Hepatocyte (in vitro differentiated cells): ENCODE data around the gene TOX2. TPM values are rescaled to one million over a fixed set of nuclear protein-coding genes. Genes with fewer than 3 reads are reported as not detected.

ENCODE experiments used
- DNase-seq: peaks from one replicate; pipeline ENCODE4 v3.0.0-alpha.2; 2016; ENCODE audit warnings: low spot score
- H2AFZ ChIP-seq: fragments of 200-600 bp; sonication (generic); 2 replicates; pipeline ENCODE4 v1.6.0; 2016; ENCODE audit warnings: antibody characterized with exemption, mild to moderate bottlenecking
- H3K27ac ChIP-seq: fragments of 200-600 bp; sonication (generic); 2 replicates; pipeline ENCODE4 v1.5.1; 2016; ENCODE audit warnings: mild to moderate bottlenecking
- H3K27me3 ChIP-seq: fragments of 200-600 bp; sonication (generic); 2 replicates; pipeline ENCODE4 v1.6.1; 2016
- H3K36me3 ChIP-seq: fragments of 200-600 bp; sonication (generic); replicated peaks from 2 replicates; pipeline ENCODE4 v1.5.1; 2016; ENCODE audit warnings: low read depth; ENCODE audit not compliant: insufficient read depth
- H3K4me1 ChIP-seq: fragments of 200-600 bp; sonication (generic); 2 replicates; pipeline ENCODE4 v1.5.1; 2016; ENCODE audit warnings: mild to moderate bottlenecking, moderate library complexity; ENCODE audit not compliant: insufficient read depth
- H3K4me2 ChIP-seq: fragments of 200-600 bp; sonication (generic); 2 replicates; pipeline ENCODE4 v1.6.0; 2016
- H3K4me3 ChIP-seq: fragments of 200-600 bp; sonication (generic); 2 replicates; pipeline ENCODE4 v1.5.1; 2016; ENCODE audit warnings: mild to moderate bottlenecking
- H3K79me2 ChIP-seq: fragments of 200-600 bp; sonication (generic); 2 replicates; pipeline ENCODE4 v1.6.0; 2017; ENCODE audit warnings: mild to moderate bottlenecking
- H3K9me2 ChIP-seq: fragments of 200-600 bp; sonication (generic); replicated peaks from 2 replicates; pipeline ENCODE4 v1.6.0; 2017; ENCODE audit warnings: mild to moderate bottlenecking; ENCODE audit not compliant: insufficient read depth
- H3K9me3 ChIP-seq: fragments of 200-600 bp; sonication (generic); 2 replicates; pipeline ENCODE4 v1.5.1; 2016; ENCODE audit warnings: low read depth, mild to moderate bottlenecking
- H4K20me1 ChIP-seq: fragments of 200-600 bp; sonication (generic); 2 replicates; pipeline ENCODE4 v1.6.0; 2016; ENCODE audit warnings: mild to moderate bottlenecking; ENCODE audit not compliant: insufficient read depth, poor library complexity, severe bottlenecking
- CTCF ChIP-seq: fragments of 200-600 bp; sonication (generic); IDR thresholded peaks from 2 replicates; pipeline ENCODE4 v1.5.1; 2016; ENCODE audit warnings: antibody characterized with exemption, mild to moderate bottlenecking; ENCODE audit not compliant: poor library complexity
- EZH2 ChIP-seq: fragments of 200-600 bp; sonication (generic); IDR thresholded peaks from 2 replicates; pipeline ENCODE4 v1.6.1; 2016; ENCODE audit warnings: antibody characterized with exemption, mild to moderate bottlenecking, borderline replicate concordance
- EZH2phosphoT487 ChIP-seq: fragments of 200-600 bp; sonication (generic); IDR thresholded peaks from one replicate; pipeline ENCODE4 v1.6.1; 2018; ENCODE audit warnings: antibody characterized with exemption, mild to moderate bottlenecking, low read depth, moderate library complexity; ENCODE audit not compliant: unreplicated experiment, severe bottlenecking
- WGBS: methylation state at CpG from one replicate; pipeline ENCODE4 v1.1.6; 2016; ENCODE audit warnings: low lambda C conversion rate; ENCODE audit errors: missing lambda C conversion rate; 5-methylcytosine and 5-hydroxymethylcytosine counted together
- polyA plus RNA-seq: library from polyadenylated mRNA; unstranded; fragments of >200 nt; fragmentation: Nextera tagmentation; extraction: Ambion mirVana; gene quantifications from 2 replicates; pipeline ENCODE4 v1.2.1, GENCODE V29; 2016
- total RNA-seq: library from RNA; depleted of rRNA; stranded (reverse); fragments of >200 nt; gene quantifications from 2 replicates; pipeline ENCODE4 v1.2.3, GENCODE V29; 2014

TOX2 gene
- total and polyA plus RNA-seq, 2 experiments from 2014 or later = 0.87 to 12.1 TPM

- Histone ChIP-seq H3K79me2 (no peaks in the 10 kb centered on the region), H4K20me1 (no peaks in the 10 kb centered on the region), H3K4me2 (peak overlapping the region; percentile 11)
Measured at GRCh38 chr20:43903953-43904826, 10.5 kb upstream of the TOX2 start.

DNA sequence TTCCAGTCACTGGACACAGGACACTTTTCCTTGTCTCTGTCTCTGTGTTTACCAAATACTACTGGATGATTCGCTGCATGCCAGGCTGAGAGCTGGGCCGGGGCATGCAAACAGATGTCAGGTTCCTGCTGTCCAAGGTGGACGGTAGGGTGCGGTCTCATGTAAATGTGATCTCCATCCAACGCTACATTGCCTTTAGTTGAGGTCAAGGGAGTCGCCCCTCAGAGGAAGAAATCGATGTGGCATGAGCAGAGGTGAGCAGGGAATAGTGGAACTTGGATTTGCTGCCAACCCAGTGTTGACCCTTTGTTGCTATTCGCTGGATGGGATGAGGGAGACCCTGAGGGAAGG, 9.8 kb upstream of the TOX2 start:
- no peaks in the 10 kb centered on the region for H3K36me3 ChIP-seq
- no peaks in the 10 kb centered on the region for H3K9me3 ChIP-seq
- H2AFZ ChIP-seq = peak overlapping the region; percentile 52
- no peaks in the 10 kb centered on the region for H4K20me1 ChIP-seq
- TF ChIP-seq CTCF = no peak
- TF ChIP-seq EZH2phosphoT487 = no peak
- TF ChIP-seq EZH2 = no peak
- H3K4me2 ChIP-seq = no peak overlapping the region
- H3K79me2 ChIP-seq = no peaks in the 10 kb centered on the region
- DNase-seq = no peak
- 73% methylated on average over 8 of the region's 8 CpGs for WGBS
- no peak overlapping the region for H3K27ac ChIP-seq
- no peak overlapping the region for H3K4me3 ChIP-seq
- H3K27me3 ChIP-seq = no peaks in the 10 kb centered on the region
- H3K4me1 ChIP-seq = peaks cover 8% of the 10 kb centered on the region
- H3K9me2 ChIP-seq = no peaks in the 10 kb centered on the region

More at GRCh38 chr20:43903953-43904826, 10.5 kb upstream of the TOX2 start:
- TF ChIP-seq EZH2 (no peak), CTCF (no peak), EZH2phosphoT487 (no peak)
- 41% methylated on average over 14 of the region's 14 CpGs for WGBS
- H2AFZ ChIP-seq = peak overlapping the region; percentile 52
- H3K36me3 ChIP-seq = no peaks in the 10 kb centered on the region
- H3K9me3 ChIP-seq = no peaks in the 10 kb centered on the region
- peak; percentile 40 for DNase-seq
- no peaks in the 10 kb centered on the region for H3K27me3 ChIP-seq
- H3K4me1 ChIP-seq = peaks cover 8% of the 10 kb centered on the region
- no peak overlapping the region for H3K4me3 ChIP-seq
- peak overlapping the region; percentile 1 for H3K27ac ChIP-seq
- no peaks in the 10 kb centered on the region for H3K9me2 ChIP-seq

DNA sequence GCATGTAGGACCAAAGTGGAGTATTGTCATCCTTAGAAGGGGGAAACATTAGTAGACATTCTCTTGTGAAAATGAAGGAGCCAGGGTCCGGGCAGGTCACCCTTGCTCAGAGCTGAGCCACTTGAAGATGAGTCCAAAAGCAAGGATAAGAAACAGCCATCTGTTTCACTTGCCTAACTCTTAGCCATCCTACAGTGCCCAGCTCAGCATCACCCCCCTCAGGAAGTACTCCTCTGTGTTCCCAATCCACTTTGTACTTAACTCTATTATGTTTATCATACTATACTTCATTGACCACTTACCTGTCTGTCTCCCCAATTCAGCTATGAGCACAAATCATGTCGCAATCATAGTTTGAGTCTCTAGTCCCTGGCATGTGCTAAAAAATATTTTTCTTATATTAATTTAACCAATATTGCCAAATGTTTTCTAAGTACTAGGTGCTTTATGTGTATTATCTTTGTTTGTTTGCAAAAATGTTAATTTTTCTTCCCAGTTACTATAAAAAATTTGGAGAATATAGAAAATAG, 8.1 kb upstream of the TOX2 start:
- Histone ChIP-seq H3K4me3 (no peak overlapping the region), H3K4me1 (peaks cover 8% of the 10 kb centered on the region), H3K27ac (no peak overlapping the region), H3K36me3 (no peaks in the 10 kb centered on the region), H3K4me2 (no peak overlapping the region), H4K20me1 (no peaks in the 10 kb centered on the region), H3K27me3 (no peaks in the 10 kb centered on the region), H3K79me2 (no peaks in the 10 kb centered on the region), H3K9me3 (no peaks in the 10 kb centered on the region), H2AFZ (no peak overlapping the region), H3K9me2 (no peaks in the 10 kb centered on the region)
- DNase-seq = no peak
- WGBS = 95% methylated on average over 2 of the region's 2 CpGs
- no peak for TF ChIP-seq EZH2phosphoT487
- no peak for TF ChIP-seq CTCF
- no peak for TF ChIP-seq EZH2
